ENCODE measurements around the gene GADD45A. TPM values are rescaled to one million over a fixed set of nuclear protein-coding genes. Genes with fewer than 3 reads are reported as not detected.

The GADD45A gene
- total and polyA plus RNA-seq, 9 of the 15 experiments (the other 6 are each of a cell fraction or from before 2014, with no cell fraction given) = 21.3 to 156 (median 62.1) TPM

DNA sequence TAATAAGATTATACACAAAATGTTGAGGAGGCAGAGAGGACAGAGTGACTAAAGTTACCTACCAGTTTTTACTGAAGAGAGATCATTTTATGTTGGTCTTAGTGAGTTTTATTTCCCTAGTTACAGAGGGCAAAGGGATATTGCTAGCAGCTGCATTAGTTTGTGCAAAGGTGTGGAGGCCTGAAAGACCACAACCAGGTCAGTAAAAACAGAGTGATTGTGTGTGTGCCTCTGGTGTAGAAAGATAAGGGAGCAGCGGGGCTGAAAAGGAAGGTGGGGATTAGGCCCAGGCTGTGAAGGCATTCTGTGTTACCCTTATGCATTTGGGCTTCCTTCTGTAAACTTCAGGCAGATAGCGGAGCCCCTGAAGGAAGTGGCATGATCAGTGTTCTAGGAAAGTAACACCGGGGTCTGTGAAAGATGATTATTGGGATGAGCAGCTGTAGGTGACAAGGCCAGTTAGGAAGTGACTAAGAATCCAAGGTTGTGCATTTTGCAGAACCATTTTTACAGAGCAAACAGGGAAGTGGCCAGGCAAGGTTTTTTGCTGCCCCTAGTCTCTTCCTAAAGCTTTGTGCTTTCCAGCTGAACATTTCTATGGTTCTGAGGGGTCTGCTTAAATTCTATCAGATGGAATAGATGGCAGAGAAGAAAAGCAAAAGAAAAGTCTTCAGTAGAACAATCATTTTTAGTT lies 3.7 kb downstream of the GADD45A start (continued):
- TF ChIP-seq, protein P1, sequence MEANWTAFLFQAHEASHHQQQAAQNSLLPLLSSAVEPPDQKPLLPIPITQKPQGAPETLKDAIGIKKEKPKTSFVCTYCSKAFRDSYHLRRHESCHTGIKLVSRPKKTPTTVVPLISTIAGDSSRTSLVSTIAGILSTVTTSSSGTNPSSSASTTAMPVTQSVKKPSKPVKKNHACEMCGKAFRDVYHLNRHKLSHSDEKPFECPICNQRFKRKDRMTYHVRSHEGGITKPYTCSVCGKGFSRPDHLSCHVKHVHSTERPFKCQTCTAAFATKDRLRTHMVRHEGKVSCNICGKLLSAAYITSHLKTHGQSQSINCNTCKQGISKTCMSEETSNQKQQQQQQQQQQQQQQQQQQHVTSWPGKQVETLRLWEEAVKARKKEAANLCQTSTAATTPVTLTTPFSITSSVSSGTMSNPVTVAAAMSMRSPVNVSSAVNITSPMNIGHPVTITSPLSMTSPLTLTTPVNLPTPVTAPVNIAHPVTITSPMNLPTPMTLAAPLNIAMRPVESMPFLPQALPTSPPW (CRISPR knock-in tag; IDR thresholded peaks at IDR 0.05) = 0 out of 2 replicates have a peak, but pooled peaks have one; percentile 42
- TF ChIP-seq ZFX (CRISPR knock-in tag; IDR thresholded peaks at IDR 0.05) (peak; percentile 75), JUND (IDR thresholded peaks at IDR 0.05; ENCODE audit: borderline replicate concordance, low read depth, low read length) (peak; percentile 74), JUND (tag; IDR thresholded peaks at IDR 0.05; ENCODE audit: borderline replicate concordance, low read depth, low read length) (peak; percentile 85; the same call in 2 of the 3 replicates), CREB1 (IDR thresholded peaks at IDR 0.05) (peak; percentile 65; the same call in 1 of the 2 replicates), CREB1 (CRISPR knock-in tag; IDR thresholded peaks at IDR 0.05) (peak; percentile 27; the same call in 1 of the 2 replicates), ZNF436 (CRISPR knock-in tag; IDR thresholded peaks at IDR 0.05) (0 out of 2 replicates have a peak, but pooled peaks have one; percentile 43), KLF10 (CRISPR knock-in tag; IDR thresholded peaks at IDR 0.05) (no peak), ZNF133 (CRISPR knock-in tag; IDR thresholded peaks at IDR 0.05) (no peak), ZBTB1 (CRISPR knock-in tag; IDR thresholded peaks at IDR 0.05; ENCODE audit: borderline replicate concordance, low read depth) (no peak), ZNF76 (CRISPR knock-in tag; IDR thresholded peaks at IDR 0.05; ENCODE audit: borderline replicate concordance) (no peak), PHF8 (IDR thresholded peaks at IDR 0.05; ENCODE audit: borderline replicate concordance, low read length) (no peak)
- TF ChIP-seq, protein P2, sequence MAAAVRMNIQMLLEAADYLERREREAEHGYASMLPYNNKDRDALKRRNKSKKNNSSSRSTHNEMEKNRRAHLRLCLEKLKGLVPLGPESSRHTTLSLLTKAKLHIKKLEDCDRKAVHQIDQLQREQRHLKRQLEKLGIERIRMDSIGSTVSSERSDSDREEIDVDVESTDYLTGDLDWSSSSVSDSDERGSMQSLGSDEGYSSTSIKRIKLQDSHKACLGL (CRISPR knock-in tag; IDR thresholded peaks at IDR 0.05; ENCODE audit: borderline replicate concordance, poor library complexity, severe bottlenecking) = no peak
- TF ChIP-seq, protein P3, sequence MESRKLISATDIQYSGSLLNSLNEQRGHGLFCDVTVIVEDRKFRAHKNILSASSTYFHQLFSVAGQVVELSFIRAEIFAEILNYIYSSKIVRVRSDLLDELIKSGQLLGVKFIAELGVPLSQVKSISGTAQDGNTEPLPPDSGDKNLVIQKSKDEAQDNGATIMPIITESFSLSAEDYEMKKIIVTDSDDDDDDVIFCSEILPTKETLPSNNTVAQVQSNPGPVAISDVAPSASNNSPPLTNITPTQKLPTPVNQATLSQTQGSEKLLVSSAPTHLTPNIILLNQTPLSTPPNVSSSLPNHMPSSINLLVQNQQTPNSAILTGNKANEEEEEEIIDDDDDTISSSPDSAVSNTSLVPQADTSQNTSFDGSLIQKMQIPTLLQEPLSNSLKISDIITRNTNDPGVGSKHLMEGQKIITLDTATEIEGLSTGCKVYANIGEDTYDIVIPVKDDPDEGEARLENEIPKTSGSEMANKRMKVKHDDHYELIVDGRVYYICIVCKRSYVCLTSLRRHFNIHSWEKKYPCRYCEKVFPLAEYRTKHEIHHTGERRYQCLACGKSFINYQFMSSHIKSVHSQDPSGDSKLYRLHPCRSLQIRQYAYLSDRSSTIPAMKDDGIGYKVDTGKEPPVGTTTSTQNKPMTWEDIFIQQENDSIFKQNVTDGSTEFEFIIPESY (CRISPR knock-in tag; IDR thresholded peaks at IDR 0.05) = peak; percentile 29; the same call in 1 of the 2 replicates
- TF ChIP-seq, protein P4, sequence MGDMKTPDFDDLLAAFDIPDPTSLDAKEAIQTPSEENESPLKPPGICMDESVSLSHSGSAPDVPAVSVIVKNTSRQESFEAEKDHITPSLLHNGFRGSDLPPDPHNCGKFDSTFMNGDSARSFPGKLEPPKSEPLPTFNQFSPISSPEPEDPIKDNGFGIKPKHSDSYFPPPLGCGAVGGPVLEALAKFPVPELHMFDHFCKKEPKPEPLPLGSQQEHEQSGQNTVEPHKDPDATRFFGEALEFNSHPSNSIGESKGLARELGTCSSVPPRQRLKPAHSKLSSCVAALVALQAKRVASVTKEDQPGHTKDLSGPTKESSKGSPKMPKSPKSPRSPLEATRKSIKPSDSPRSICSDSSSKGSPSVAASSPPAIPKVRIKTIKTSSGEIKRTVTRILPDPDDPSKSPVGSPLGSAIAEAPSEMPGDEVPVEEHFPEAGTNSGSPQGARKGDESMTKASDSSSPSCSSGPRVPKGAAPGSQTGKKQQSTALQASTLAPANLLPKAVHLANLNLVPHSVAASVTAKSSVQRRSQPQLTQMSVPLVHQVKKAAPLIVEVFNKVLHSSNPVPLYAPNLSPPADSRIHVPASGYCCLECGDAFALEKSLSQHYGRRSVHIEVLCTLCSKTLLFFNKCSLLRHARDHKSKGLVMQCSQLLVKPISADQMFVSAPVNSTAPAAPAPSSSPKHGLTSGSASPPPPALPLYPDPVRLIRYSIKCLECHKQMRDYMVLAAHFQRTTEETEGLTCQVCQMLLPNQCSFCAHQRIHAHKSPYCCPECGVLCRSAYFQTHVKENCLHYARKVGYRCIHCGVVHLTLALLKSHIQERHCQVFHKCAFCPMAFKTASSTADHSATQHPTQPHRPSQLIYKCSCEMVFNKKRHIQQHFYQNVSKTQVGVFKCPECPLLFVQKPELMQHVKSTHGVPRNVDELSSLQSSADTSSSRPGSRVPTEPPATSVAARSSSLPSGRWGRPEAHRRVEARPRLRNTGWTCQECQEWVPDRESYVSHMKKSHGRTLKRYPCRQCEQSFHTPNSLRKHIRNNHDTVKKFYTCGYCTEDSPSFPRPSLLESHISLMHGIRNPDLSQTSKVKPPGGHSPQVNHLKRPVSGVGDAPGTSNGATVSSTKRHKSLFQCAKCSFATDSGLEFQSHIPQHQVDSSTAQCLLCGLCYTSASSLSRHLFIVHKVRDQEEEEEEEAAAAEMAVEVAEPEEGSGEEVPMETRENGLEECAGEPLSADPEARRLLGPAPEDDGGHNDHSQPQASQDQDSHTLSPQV (IDR thresholded peaks at IDR 0.05) = peak; percentile 75
- TF ChIP-seq, protein P5, sequence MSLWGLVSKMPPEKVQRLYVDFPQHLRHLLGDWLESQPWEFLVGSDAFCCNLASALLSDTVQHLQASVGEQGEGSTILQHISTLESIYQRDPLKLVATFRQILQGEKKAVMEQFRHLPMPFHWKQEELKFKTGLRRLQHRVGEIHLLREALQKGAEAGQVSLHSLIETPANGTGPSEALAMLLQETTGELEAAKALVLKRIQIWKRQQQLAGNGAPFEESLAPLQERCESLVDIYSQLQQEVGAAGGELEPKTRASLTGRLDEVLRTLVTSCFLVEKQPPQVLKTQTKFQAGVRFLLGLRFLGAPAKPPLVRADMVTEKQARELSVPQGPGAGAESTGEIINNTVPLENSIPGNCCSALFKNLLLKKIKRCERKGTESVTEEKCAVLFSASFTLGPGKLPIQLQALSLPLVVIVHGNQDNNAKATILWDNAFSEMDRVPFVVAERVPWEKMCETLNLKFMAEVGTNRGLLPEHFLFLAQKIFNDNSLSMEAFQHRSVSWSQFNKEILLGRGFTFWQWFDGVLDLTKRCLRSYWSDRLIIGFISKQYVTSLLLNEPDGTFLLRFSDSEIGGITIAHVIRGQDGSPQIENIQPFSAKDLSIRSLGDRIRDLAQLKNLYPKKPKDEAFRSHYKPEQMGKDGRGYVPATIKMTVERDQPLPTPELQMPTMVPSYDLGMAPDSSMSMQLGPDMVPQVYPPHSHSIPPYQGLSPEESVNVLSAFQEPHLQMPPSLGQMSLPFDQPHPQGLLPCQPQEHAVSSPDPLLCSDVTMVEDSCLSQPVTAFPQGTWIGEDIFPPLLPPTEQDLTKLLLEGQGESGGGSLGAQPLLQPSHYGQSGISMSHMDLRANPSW (CRISPR knock-in tag; IDR thresholded peaks at IDR 0.05) = no peak
